Central memory CD8-positive, alpha-beta T cell (primary cell): Measurements from ENCODE around the gene CD69.
"Not testable (repeated sequence)": the region's sequence is repeated elsewhere in the genome, so short reads cannot be mapped to it uniquely, and the experiment has no call there.

ENCODE experiments used
- ATAC-seq: fragments of 150-1000 bp; cut with Tn5 transposase; replicated peaks from 2 replicates; pipeline ENCODE4 v1.10.0; 2022; ENCODE audit warnings: mild to moderate bottlenecking, moderate FRiP score, moderate number of reproducible peaks; ENCODE audit not compliant: poor library complexity, severe bottlenecking; ENCODE audit errors: extremely low read depth
- DNase-seq, 2 donors: peaks; one replicate each; pipeline ENCODE4 v3.0.0; 2021; ENCODE audit warnings: low spot score in 2 of 2
- H3K27ac Mint-ChIP-seq: one replicate; pipeline ENCODE4 v1.8.0; 2022; ENCODE audit warnings: low read depth, mild to moderate bottlenecking, moderate library complexity, mixed read lengths
- H3K27me3 Mint-ChIP-seq: one replicate; pipeline ENCODE4 v1.8.0; 2022; ENCODE audit warnings: mixed read lengths
- H3K36me3 Mint-ChIP-seq: one replicate; pipeline ENCODE4 v1.8.0; 2022; ENCODE audit warnings: mild to moderate bottlenecking, moderate library complexity, mixed read lengths; ENCODE audit not compliant: insufficient read depth
- H3K4me1 Mint-ChIP-seq: one replicate; pipeline ENCODE4 v1.8.0; 2022; ENCODE audit warnings: mixed read lengths
- H3K4me3 Mint-ChIP-seq: one replicate; pipeline ENCODE4 v1.8.0; 2022; ENCODE audit warnings: mild to moderate bottlenecking, moderate library complexity, mixed read lengths
- H3K9me3 Mint-ChIP-seq: one replicate; pipeline ENCODE4 v1.8.0; 2022; ENCODE audit warnings: mixed read lengths

CD69 gene

GRCh38 chr12:9753073-9753472, 7.6 kb downstream of the CD69 start:
- Mint-ChIP-seq H3K27me3 (no peaks in the 10 kb centered on the region), H3K4me1 (peaks cover 58% of the 10 kb centered on the region), H3K36me3 (peaks cover 62% of the 10 kb centered on the region), H3K27ac (peak overlapping the region; percentile 58), H3K4me3 (peak overlapping the region; percentile 28), H3K9me3 (no peaks in the 10 kb centered on the region)
- ATAC-seq (no peak), DNase-seq (no peak)

- Mint-ChIP-seq H3K36me3 (peaks cover 55% of the 10 kb centered on the region), H3K9me3 (no peaks in the 10 kb centered on the region), H3K27me3 (no peaks in the 10 kb centered on the region), H3K4me1 (peaks cover 51% of the 10 kb centered on the region), H3K4me3 (peak overlapping the region; percentile 57), H3K27ac (peak overlapping the region; percentile 88)
- ATAC-seq (peak; percentile 26), DNase-seq (no peak)
Observed at GRCh38 chr12:9752145-9752933, 8.4 kb downstream of the CD69 start.

GRCh38 chr12:9751204-9752144, 9.2 kb downstream of the CD69 start:
- peak overlapping the region; percentile 57 for H3K4me3 Mint-ChIP-seq
- H3K36me3 Mint-ChIP-seq: peaks cover 47% of the 10 kb centered on the region
- DNase-seq (no peak), ATAC-seq (peak; percentile 37)
- peaks cover 42% of the 10 kb centered on the region for H3K4me1 Mint-ChIP-seq
- H3K27ac Mint-ChIP-seq: peak overlapping the region; percentile 88
- H3K27me3 Mint-ChIP-seq: no peaks in the 10 kb centered on the region
- no peaks in the 10 kb centered on the region for H3K9me3 Mint-ChIP-seq

GRCh38 chr12:9750276-9751203, 10.2 kb downstream of the CD69 start:
- DNase-seq: peak in 1 of 2 donors; percentile 42
- H3K36me3 Mint-ChIP-seq: peaks cover 41% of the 10 kb centered on the region
- H3K27me3 Mint-ChIP-seq: no peaks in the 10 kb centered on the region
- H3K4me1 Mint-ChIP-seq: peaks cover 35% of the 10 kb centered on the region
- H3K9me3 Mint-ChIP-seq: no peaks in the 10 kb centered on the region
- peak overlapping the region; percentile 19 for H3K27ac Mint-ChIP-seq
- no peak for ATAC-seq
- no peak overlapping the region for H3K4me3 Mint-ChIP-seq

- Mint-ChIP-seq H3K4me1 (peaks cover 31% of the 10 kb centered on the region), H3K27ac (no peak overlapping the region), H3K27me3 (no peaks in the 10 kb centered on the region), H3K4me3 (no peak overlapping the region), H3K9me3 (no peaks in the 10 kb centered on the region), H3K36me3 (peaks cover 32% of the 10 kb centered on the region)
- ATAC-seq: no peak
- no peak for DNase-seq
Observed at GRCh38 chr12:9749640-9750039, 11.1 kb downstream of the CD69 start.

GRCh38 chr12:9745199-9745598, 15.5 kb downstream of the CD69 start:
- Mint-ChIP-seq H3K4me3 (no peak overlapping the region), H3K4me1 (peaks cover 38% of the 10 kb centered on the region), H3K9me3 (no peaks in the 10 kb centered on the region), H3K27ac (peak overlapping the region; percentile 42), H3K27me3 (no peaks in the 10 kb centered on the region), H3K36me3 (peaks cover 14% of the 10 kb centered on the region)
- ATAC-seq: no peak
- no peak for DNase-seq

- ATAC-seq: peak; percentile 56
- H3K27ac Mint-ChIP-seq: peak overlapping the region; percentile 95
- DNase-seq: peak in 1 of 2 donors; percentile 45
- H3K4me3 Mint-ChIP-seq: peak overlapping the region; percentile 77
- no peaks in the 10 kb centered on the region for H3K27me3 Mint-ChIP-seq
- H3K4me1 Mint-ChIP-seq: peaks cover 45% of the 10 kb centered on the region
- no peaks in the 10 kb centered on the region for H3K9me3 Mint-ChIP-seq
- H3K36me3 Mint-ChIP-seq: peaks cover 13% of the 10 kb centered on the region
Observed at GRCh38 chr12:9742661-9743060, 18.0 kb downstream of the CD69 start.

GRCh38 chr12:9741726-9742125, 19.0 kb downstream of the CD69 start:
- no peaks in the 10 kb centered on the region for H3K9me3 Mint-ChIP-seq
- peak overlapping the region; percentile 77 for H3K4me3 Mint-ChIP-seq
- no peaks in the 10 kb centered on the region for H3K27me3 Mint-ChIP-seq
- DNase-seq (peak; percentile 44 to 81), ATAC-seq (peak; percentile 85)
- peak overlapping the region; percentile 95 for H3K27ac Mint-ChIP-seq
- peaks cover 14% of the 10 kb centered on the region for H3K36me3 Mint-ChIP-seq
- H3K4me1 Mint-ChIP-seq: peaks cover 52% of the 10 kb centered on the region

GRCh38 chr12:9740106-9740750, 20.5 kb downstream of the CD69 start:
- Mint-ChIP-seq H3K27ac (peak overlapping the region; percentile 84), H3K27me3 (no peaks in the 10 kb centered on the region), H3K36me3 (peaks cover 14% of the 10 kb centered on the region), H3K4me1 (peaks cover 58% of the 10 kb centered on the region), H3K4me3 (peak overlapping the region; percentile 60), H3K9me3 (no peaks in the 10 kb centered on the region)
- DNase-seq (no peak), ATAC-seq (no peak)

GRCh38 chr12:9739404-9740105, 21.1 kb downstream of the CD69 start:
- H3K27ac Mint-ChIP-seq: peak overlapping the region; percentile 84
- DNase-seq, H3K4me3 Mint-ChIP-seq, H3K27me3 Mint-ChIP-seq, H3K9me3 Mint-ChIP-seq, ATAC-seq: not testable (repeated sequence)
- peaks cover 54% of the 10 kb centered on the region for H3K4me1 Mint-ChIP-seq
- H3K36me3 Mint-ChIP-seq: peaks cover 14% of the 10 kb centered on the region

- not testable (repeated sequence) for H3K9me3 Mint-ChIP-seq, H3K27me3 Mint-ChIP-seq, ATAC-seq, H3K4me3 Mint-ChIP-seq, DNase-seq
- peak overlapping the region; percentile 81 for H3K27ac Mint-ChIP-seq
- peaks cover 53% of the 10 kb centered on the region for H3K4me1 Mint-ChIP-seq
- peaks cover 14% of the 10 kb centered on the region for H3K36me3 Mint-ChIP-seq
Observed at GRCh38 chr12:9738905-9739304, 21.8 kb downstream of the CD69 start.
